Urothelium cell line (cell line): ENCODE measurements around the gene FKBP8.

ENCODE experiments used
- DNase-seq: peaks from one replicate; pipeline ENCODE4 v3.0.0; 2011; ENCODE audit warnings: low spot score, mixed read lengths
- FAIRE-seq: peaks from 2 replicates; lab custom pipeline; 2011; peaks lifted over from hg19 to GRCh38; lab: Jason Lieb, UNC

The FKBP8 gene

GRCh38 chr19:18522124-18522861 lies 21.1 kb downstream of the FKBP8 start:
- FAIRE-seq (peak; percentile 55), DNase-seq (peak; percentile 93)

GRCh38 chr19:18521692-18522123 lies 21.7 kb downstream of the FKBP8 start, which contains the start of gene ELL:
ELL (minus strand) TSS chr19:18522070; CDS start chr19:18522055, 15 bp downstream.
- FAIRE-seq (no peak), DNase-seq (no peak)

- no peak for DNase-seq
- FAIRE-seq, result no peak
Observed at GRCh38 chr19:18520848-18521691, 22.3 kb downstream of the FKBP8 start.

GRCh38 chr19:18519962-18520847 lies 23.2 kb downstream of the FKBP8 start:
- FAIRE-seq (no peak), DNase-seq (peak; percentile 70)

GRCh38 chr19:18518639-18519038 lies 24.7 kb downstream of the FKBP8 start:
- FAIRE-seq (no peak), DNase-seq (no peak)

GRCh38 chr19:18517606-18518005 lies 25.8 kb downstream of the FKBP8 start:
- DNase-seq (no peak), FAIRE-seq (no peak)

GRCh38 chr19:18515959-18516358 lies 27.4 kb downstream of the FKBP8 start:
- no peak for FAIRE-seq
- no peak for DNase-seq

DNA sequence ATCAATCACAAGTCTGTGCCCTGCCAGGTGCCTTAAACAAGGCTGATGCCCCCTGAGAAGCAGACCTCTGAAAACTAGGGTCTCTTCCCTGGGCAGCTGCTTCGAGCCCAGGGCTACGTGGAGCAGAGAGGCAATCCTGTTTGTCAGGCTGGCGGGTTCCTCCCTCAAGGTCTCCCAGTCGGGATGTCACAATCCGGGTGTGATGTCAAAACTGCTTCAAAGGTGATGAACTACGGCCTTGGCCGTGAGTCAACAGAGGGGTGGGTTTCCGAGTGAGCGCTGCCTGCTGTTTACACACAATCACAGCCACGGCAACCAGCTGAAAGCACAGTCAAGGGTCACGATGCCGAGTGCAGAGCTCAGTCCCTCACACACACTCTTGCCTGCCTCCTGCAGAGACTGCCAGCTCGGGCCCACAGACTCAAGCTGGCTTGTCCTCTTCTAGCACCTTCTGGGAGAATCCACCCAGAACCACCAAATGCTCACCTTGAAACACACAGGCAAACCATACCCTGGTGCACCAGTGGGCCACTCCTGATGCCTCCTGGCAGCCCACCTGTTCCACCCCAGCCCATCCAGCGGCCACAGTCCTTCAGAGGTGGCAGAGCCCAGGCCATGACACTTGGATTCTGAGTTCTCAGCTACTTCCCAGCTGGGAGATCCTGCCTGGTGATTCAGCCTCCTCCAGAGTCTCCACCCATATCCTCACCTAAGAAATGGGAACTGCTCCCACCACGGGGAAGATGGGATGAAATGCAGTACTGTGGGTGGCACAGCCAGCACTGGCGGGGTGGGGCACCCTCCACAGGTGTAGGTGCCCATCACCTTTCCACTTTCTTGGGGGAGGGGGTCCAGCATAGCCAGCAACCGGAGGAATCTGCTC lies 28.3 kb downstream of the FKBP8 start:
- FAIRE-seq, result no peak
- no peak for DNase-seq

GRCh38 chr19:18513868-18514267 lies 29.5 kb downstream of the FKBP8 start:
- no peak for DNase-seq
- FAIRE-seq, result no peak

GRCh38 chr19:18510216-18510615 lies 33.2 kb downstream of the FKBP8 start:
- no peak for FAIRE-seq

GRCh38 chr19:18508585-18508984 lies 34.8 kb downstream of the FKBP8 start:
- no peak for FAIRE-seq

More at GRCh38 chr19:18510216-18510615, 33.2 kb downstream of the FKBP8 start:
- DNase-seq, result no peak

DNA sequence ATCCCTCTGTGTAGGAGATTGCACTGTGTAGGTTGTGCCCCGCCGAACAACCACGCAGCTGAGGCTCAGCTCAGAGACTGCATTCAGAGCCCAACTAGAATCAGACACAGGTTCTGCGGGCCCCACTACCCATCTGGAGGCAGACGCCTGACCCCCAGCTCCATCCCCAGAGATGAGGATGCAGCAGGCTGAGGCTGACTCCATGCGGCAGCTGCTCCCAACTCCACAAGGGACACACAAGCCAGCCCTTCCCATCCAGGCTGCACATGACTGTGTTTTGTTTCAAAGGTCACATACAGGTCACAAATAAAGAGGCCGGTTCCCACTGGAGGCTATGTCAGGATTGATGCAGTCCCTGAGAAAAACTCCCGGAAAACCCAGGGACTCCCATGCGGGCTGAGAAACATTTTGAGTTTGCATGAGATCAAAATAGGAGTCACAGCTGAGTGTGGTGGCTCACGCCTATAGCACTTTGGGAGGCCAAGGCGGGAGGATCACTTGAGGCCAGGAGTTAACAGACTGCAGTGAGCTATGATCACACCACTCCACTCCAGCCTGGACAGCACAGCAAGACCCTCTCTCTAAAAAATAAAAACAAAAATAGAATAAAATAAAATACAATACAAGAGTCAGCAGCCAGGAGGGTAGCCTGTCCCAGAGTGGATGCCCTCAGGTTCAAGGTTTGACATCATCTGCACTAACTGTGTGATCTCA lies 35.5 kb downstream of the FKBP8 start:
- FAIRE-seq (no peak), DNase-seq (no peak)

More at GRCh38 chr19:18508585-18508984, 34.8 kb downstream of the FKBP8 start:
- no peak for DNase-seq

DNA sequence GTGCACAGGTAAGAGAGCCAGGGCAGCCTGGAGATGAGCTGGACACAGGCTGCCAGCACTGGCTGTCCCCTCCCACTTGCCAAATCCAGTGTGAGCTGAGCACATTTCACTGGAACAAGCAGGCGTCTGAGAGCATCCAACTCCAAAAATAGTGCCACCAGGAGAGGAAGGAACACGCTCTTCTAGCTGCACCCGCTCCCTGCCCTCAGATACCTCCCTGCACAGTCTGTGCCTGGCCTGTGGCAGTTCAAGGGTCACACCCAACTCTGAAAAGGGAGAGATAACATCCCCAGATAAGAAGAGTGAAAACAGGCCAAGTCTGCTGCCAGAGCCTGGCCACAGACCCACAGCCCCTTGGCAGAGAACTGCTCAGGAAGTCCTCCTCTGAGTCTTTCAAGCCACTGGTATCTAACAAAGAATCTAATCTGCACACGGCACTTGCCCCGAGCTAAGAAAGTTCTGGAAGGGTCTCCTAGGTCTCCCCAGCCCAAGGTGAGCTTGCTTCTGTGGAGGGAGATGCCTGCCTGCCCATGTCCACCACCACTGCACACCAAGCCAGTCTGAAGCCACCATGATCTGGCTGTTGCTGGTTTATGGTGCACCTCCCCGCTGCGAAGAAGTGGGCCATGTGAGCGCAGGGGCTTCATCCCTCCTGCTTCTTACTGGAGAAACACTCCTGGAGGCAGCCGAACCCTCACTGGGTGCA lies 36.2 kb downstream of the FKBP8 start:
- no peak for FAIRE-seq
- no peak for DNase-seq

DNA sequence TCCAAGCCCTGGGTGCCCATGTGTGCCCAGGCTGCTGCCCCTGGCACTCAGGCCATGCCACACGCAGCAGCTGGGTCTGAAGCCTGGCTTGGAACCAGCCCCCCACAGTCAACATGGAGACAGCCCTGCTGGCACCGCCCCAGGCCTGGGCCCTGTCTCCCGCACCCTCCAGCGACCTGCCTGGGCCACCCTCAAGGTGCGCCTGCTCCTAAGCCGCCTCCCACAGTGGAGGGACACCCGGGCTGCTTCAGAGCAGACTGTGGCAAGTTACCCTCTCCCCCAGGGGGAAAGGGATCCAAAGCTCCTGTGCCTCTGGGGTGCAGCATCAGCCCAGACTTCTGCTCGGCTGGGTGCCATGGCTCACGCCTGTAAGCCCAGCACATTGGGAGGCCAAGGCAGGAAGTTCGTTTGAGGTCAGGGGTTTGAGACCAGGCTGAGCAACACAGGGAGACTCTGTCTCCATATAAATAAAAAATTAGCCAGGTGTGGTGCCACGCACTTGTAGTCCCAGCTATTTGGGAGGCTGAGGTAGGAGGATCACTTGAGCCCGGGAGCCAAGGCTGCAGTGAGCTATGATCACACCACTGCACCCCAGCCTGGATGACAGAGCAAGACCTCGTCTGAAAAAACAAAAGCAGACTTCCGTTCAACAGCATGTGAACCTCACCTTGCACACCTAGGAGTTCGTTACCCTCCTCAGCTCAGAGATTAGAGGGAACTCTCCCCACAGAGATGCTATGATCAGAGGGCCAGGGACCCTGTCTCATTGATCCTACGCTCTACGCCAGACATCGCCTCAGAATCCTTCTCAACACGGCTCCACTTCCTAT lies 37.1 kb downstream of the FKBP8 start:
- DNase-seq (no peak), FAIRE-seq (no peak)

GRCh38 chr19:18504886-18505610 lies 38.3 kb downstream of the FKBP8 start:
- no peak for DNase-seq
- no peak for FAIRE-seq

DNA sequence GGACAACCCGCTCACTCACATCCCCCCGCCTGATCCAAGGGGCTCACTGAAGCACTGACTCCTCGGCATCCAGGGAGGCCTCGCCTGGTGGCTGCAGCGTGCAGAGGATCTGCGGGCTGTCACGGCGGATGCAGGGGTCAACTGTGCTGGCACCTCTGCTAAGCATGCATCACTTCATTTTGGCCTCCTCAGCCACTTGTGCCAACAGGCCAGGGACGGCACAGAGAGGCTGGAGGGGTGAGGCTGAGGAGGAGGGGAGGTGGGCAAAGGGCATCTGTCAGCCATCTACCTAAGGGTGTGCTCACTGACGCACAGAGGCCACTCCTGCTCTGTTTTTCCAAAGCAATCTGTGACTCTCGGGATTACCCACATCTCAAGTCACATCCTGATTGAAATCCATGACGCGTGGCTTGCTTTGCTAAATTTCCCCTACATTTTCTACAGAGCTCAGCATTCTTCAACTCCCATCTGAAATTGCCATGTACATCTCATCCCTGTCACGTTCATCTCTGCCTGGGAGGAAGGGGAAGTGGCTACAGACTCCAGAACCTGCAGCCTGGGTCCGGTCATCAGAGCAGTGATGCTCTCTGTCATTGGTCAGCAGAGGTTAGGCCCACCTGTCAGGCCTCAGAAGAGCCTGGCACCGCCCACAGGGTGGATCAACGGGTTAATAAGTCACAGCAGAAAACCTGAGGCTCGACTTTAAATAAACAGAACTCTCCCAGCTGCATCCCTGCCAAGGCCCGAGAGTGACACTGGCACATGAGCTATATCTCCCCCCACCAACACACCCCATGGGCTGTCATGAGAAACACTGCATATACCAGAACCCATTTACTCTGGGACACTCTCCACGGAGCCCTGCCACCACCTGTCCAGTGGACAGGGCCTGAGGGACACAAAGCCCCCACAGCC lies 39.1 kb downstream of the FKBP8 start:
- FAIRE-seq (no peak), DNase-seq (no peak)
